Peyer's patch (tissue), 4 donors: ENCODE measurements around the gene EVC.

ENCODE experiments used
- CTCF ChIP-seq, 6 experiments: fragments of 450-650 bp in 4 of 6; fragments of 200-600 bp in 2 of 6; sonication (generic) in 1 of 6; IDR thresholded peaks; one replicate each; pipeline ENCODE4 v1.5.1; 2017 to 2019; ENCODE audit warnings: antibody characterized with exemption in 6 of 6, mild to moderate bottlenecking in 3 of 6, moderate library complexity in 1 of 6
- POLR2A ChIP-seq, 2 donors: fragments of 450-650 bp; IDR thresholded peaks; one replicate each; pipeline ENCODE4 v1.5.1; 2017; ENCODE audit warnings: antibody characterized with exemption in 2 of 2, mild to moderate bottlenecking in 2 of 2, moderate library complexity in 2 of 2

GRCh38 chr4:5845035-5845905, 134.3 kb downstream of the EVC start:
- TF ChIP-seq CTCF (IDR thresholded peaks at IDR 0.05) (no peak), POLR2A (IDR thresholded peaks at IDR 0.05) (no peak)
